ENCODE results near the gene ZNF407.

Gene ZNF407

GRCh38 chr18:74631623-74632350 lies 34.1 kb downstream of the ZNF407 start:
- no peak for DNase-seq

DNA sequence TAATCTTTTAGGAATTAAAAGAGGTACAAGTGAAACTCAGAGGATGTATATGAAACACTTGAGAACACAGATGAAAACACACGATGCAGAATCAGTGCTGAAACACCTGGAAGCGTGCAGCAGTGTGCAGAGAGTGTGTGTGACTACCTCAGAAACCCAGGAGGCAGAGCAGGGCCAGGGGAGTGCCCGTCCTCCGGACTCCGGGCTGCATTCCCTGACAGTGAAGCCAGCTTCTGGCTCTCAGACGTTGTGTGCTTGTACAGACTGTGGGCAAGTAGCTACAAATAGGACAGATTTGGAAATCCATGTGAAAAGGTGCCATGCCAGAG lies 34.6 kb downstream of the ZNF407 start:
- DNase-seq: no peak

GRCh38 chr18:74632856-74633255 lies 35.2 kb downstream of the ZNF407 start:
- no peak for DNase-seq

GRCh38 chr18:74633652-74634352 lies 36.1 kb downstream of the ZNF407 start:
- no peak for DNase-seq

GRCh38 chr18:74635224-74635975 lies 37.7 kb downstream of the ZNF407 start:
- no peak for DNase-seq

DNA sequence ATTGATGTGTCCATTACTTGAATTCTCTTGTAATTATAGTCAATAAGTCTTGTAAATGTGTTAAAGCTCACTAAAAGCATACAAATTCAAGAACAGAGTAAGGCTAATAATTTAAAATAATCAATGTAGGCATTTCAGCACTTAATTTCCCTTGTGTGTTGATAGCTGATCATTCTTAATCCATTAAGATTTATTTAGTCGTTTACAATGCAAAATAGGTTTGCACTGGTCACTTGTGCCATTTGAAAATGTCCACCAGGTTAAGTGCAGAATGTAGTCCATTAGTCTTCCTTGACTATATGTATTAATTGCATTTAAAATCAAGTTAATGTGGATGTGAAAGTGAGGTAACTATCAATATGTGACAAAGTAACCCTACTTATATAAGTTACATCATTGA lies 39.4 kb downstream of the ZNF407 start:
- DNase-seq: no peak

DNA sequence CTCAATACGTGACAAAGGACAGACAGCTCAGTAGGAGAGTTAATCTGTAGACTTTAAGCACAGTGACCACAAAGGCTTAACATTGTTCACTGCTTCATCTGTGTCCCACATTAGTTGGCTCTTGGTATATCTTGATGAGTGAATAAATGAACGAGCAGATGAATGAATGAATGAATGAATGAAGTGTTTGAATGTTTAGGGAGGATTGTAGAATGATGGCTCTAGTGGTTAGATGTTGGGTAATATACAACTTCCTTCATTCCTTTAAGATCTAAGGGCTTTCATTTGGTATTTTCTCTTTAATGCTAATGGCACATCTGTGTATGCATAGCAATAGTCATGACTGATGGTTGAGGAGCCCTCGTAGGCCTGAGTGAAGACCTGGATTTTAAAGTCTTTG lies 40.5 kb downstream of the ZNF407 start:
- no peak for DNase-seq

DNA sequence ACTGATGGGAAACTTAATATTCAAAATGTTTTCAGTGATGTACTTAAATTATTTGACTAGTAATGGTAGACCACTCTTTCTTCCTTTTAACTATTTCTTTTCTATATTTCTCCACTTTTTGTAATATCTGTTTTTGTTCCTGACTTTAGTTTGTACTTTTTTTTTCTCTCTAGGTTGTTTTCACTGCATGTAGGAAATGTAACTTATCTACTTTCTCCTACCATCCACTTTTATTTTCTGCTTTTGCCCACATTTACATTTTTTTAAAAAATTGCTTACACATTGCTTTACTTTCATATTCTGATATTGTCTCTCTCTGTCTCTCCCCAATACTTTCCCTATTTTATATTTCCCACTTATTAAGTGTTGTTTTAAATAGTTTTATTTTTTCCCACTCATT lies 47.0 kb downstream of the ZNF407 start:
- no peak for DNase-seq

GRCh38 chr18:74645679-74646078 lies 48.0 kb downstream of the ZNF407 start:
- DNase-seq: no peak

DNA sequence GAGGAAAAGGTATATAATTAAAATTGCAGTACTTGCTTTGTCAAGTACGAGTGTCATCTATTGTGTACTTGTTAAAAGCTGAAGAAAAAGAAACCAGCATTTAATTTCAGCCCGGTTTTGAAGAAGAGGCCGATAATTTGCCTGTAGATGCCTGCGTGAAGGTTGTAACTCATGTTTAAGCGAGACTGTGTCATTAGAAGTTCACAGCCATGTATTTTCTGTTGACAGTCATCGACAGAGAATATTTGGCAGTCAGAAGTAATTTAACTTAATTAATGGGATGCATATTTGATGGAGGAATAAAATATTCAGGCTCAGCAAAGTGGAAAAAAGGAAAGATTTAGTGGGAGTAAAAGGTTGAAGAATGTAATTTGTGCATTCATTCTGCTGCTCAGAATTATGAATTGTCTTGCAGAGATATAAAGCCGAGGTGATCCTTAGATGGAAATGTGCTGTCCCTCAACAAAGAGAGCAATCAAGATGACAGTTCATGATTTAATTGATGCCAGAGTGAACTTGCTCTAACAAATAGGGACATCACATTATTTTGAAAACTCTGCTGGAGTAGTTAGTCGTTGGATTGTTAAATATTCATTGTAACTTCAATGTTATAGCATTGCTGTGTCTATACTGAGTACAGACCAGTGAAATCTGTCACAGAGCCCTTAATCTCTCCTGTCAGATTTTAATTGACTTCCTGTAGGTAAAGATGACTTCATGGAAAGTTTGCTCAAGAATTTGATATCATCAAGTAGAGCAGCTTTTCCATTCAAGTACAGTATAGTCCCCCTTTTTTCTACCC lies 53.9 kb downstream of the ZNF407 start:
- no peak for DNase-seq

- no peak for DNase-seq
Measured at GRCh38 chr18:74652392-74652988, 54.8 kb downstream of the ZNF407 start.

DNA sequence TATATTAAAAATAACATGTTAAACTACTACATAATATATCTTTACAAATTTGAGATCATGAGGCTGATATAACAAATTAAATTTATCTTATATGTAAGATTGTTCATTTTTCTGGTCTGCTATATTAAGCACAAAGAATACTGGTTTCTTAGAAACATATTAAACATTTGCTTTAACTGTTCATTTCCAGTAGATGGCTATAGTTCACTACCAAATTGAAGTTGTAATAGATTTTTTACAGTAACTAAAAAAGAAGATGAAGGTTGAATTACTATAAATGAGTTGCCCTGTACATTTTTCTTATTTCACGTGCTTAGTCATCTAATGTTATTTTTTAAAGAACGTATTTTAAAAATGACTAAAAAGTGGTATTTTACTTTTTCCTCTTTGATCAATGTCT lies 57.0 kb downstream of the ZNF407 start:
- no peak for DNase-seq

DNA sequence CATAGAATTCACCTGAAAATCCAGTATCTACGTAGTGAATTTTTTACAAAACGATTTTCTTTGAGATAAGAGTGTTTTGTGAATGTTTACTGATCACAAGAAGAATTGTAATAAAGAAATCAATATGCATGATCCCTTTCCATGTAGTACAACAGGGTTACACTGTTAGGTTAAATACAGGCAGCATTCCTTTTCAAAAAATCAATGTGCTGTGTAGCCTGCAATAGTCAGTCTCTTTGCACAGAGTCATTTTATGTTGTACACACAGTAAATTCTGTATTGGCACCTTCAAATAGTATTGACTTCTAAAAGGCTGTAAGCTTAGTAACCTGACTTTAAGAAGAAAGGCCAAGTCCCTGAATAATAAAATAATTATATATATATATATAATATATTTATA lies 63.3 kb downstream of the ZNF407 start:
- no peak for DNase-seq

- no peak for DNase-seq
Measured at GRCh38 chr18:74661691-74662090, 64.0 kb downstream of the ZNF407 start.

- DNase-seq: no peak
Measured at GRCh38 chr18:74662622-74663021, 65.0 kb downstream of the ZNF407 start.

DNA sequence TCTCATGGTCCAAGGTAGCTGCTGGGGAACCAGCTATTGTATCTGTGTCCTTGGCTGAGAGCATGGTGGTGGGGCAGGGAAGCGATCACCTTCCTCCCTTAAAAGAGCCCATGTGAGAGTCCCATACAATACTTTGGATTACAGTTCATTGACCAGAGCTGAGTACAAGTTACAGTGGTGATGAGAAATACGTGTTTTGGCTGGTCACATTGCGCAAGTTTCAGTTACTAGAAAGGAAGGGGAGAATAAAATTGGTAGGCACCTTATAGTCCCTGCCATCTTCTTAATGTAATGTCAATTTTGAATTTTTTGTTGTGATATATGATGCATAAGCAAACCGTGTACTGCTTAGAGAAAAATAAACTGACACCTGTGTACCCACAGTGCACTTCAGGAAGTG lies 67.7 kb downstream of the ZNF407 start:
- no peak for DNase-seq

DNA sequence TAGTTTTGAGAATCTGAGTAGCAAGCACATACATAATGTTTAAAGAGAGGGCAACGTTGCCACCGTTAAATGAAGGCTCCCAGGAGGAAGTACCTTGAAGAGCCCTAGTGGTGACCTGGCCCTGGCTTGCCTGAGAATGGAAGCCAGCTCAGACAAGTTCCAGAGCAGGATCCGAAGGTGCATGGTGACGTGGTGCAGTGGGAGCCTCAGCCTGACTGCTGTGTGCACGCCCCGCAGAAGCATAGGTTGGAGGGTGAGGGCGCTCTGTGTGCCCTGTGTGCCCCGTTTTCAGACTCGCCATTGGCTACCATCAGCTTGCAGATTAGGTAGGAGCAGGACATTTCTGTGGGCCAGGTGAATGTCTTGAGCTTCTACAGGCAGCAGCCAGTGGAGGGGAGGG lies 68.2 kb downstream of the ZNF407 start:
- no peak for DNase-seq

- DNase-seq: no peak
Measured at GRCh38 chr18:74669136-74669798, 71.6 kb downstream of the ZNF407 start.

GRCh38 chr18:74672371-74672770 lies 74.7 kb downstream of the ZNF407 start:
- DNase-seq: no peak

GRCh38 chr18:74674487-74674886 lies 76.8 kb downstream of the ZNF407 start:
- DNase-seq: no peak

DNA sequence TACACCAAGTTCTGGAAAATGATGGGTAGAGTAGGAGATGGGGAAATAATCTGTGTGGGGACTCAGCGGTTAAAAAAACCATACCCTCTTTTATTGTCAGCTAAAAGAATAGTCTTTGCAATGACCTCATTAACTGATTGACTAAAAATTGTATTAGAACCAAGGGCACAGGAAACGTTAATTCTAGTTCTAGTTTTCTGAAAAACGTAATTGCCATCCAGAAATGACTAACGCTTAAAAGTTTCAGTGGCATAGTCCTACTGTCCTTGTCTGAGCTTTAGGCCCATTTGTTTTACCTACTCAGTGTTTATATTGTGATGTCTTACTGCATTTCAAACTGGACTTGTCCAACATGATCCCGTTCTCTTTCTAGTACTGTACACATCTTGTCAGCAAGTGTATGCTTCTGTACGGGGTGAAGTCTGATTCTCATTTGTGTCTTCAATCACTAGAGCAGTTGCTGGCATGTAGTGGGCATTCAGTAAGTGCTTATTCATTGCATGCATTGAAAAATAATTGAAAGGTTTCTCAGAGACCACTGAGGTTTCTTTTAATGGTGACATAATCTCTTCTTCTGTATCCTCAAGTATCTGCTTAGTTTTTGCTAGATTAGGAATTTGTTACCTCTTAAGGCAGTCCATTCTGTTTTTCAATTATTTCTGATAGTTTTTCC lies 81.5 kb downstream of the ZNF407 start:
- DNase-seq: no peak

GRCh38 chr18:74679679-74680076 lies 82.0 kb downstream of the ZNF407 start:
- no peak for DNase-seq
